ENCODE measurements around the gene FBXW8.

DNA sequence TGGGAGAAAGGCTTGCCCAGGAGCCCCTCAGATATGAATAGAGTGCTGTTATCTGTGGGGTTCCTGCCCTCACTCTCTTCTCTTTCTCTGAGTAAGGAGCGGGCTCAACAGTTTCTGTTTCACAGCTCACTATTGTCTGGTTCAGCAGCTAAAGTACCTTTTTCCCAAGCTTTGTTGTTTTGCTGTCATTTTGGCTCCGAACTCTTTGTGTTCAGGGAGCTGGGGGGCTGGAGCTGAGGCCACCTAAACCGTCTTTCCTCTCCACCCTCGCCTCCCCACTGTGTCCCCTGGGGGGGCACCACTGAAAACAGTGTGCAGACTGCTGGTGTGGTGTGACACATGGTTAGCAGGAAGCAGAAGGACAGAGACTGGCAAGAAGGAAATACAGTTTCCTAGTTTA, 51.4 kb downstream of the FBXW8 start:
- TF ChIP-seq, protein P1, sequence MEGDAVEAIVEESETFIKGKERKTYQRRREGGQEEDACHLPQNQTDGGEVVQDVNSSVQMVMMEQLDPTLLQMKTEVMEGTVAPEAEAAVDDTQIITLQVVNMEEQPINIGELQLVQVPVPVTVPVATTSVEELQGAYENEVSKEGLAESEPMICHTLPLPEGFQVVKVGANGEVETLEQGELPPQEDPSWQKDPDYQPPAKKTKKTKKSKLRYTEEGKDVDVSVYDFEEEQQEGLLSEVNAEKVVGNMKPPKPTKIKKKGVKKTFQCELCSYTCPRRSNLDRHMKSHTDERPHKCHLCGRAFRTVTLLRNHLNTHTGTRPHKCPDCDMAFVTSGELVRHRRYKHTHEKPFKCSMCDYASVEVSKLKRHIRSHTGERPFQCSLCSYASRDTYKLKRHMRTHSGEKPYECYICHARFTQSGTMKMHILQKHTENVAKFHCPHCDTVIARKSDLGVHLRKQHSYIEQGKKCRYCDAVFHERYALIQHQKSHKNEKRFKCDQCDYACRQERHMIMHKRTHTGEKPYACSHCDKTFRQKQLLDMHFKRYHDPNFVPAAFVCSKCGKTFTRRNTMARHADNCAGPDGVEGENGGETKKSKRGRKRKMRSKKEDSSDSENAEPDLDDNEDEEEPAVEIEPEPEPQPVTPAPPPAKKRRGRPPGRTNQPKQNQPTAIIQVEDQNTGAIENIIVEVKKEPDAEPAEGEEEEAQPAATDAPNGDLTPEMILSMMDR (conservative IDR thresholded peaks at IDR 0.05 in 1 of 2, IDR thresholded peaks at IDR 0.05 in 1 of 2; ENCODE audit: low read depth in 1 of 2, low read length in 2 of 2): no peak
- TF ChIP-seq EZH2 (IDR thresholded peaks at IDR 0.05; ENCODE audit: low read length, missing control alignments): no peak
